Stimulated activated CD4-positive, alpha-beta T cell treated with anti-CD3 and anti-CD28 coated beads, TNF-alpha, amount 100 ng/mL, for 48 hours (primary cell): ENCODE data around the gene MCTP1.

Experiments used
- DNase-seq, 3 donors: peaks; one replicate each; pipeline ENCODE4 v3.0.0-alpha.2; 2020; ENCODE audit warnings: low read depth in 3 of 3

The MCTP1 gene

DNA sequence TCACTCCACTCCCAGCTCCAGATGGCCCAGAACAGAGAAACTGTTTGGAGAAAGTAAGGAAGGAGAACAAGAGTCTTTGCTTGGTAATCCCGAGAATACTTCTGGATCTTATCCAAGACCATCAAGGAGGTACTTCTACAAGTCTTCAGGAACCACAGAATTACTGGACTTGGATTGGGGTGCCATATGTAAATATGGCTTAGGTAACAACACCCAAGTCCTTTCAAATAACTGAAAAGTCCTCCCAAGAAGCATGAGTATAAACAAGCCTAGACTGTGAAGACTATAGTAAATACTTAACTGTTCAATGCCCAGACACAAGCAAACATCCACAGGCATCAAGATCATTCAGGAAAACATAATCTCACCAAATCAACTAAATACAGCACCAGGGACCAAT lies 170.0 kb downstream of the MCTP1 start:
- no peak for DNase-seq

DNA sequence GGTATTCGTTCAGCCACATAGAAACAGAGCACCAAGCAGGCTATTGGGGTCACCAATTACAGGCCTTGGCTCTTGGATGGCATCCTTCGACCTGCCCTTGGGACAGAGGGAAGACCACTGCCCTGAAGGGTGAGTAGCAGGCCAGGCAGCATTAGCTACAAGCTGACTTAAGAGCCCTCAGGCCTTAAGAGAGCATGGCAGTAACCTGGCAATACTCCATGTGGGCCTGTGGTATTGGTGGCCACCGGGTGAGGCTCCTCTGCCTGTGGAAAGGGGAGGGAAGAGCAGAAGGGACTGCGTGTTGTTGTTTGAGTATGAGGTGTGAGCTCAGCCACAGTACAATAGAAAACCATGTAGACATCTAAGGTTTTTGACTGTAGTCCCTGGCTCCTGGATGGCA lies 170.6 kb downstream of the MCTP1 start:
- no peak for DNase-seq

DNA sequence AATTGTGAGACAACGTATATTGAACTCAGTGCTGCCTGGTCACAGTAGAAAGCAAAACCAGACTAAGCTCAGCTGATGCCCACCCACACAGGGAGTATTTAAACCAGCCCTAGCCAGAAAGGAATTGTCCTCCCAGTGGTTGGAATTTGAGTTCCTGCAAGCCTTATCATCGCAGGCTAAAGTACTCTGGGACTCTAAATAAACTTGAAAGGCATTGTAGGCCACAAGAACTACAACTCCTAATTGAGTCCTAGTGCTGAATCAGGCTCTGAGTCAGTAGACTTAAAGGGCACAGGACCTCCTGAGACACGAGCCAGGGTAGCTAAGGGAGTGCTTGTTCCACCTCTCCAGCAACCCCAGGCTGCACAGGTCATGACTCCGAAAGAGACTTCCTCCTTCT lies 171.4 kb downstream of the MCTP1 start:
- no peak for DNase-seq

DNA sequence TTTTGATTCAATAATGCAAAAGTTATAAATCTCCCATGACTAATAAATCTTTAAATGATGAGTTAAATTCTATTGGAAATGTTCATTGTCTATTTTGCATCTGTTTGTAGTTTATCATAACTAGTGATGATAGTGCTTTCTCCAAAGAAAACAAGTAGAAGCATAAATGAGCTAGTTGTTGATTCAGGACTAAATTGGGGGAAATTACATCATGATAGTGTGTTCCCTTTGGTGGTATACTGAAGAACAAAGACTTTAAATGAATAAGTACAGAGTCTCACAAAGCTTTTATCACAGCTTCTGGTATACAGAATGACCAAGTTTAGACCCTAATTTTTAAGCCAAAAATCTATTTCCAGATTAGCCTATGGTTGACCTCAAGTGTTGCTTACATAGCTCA lies 173.8 kb downstream of the MCTP1 start:
- no peak for DNase-seq

DNA sequence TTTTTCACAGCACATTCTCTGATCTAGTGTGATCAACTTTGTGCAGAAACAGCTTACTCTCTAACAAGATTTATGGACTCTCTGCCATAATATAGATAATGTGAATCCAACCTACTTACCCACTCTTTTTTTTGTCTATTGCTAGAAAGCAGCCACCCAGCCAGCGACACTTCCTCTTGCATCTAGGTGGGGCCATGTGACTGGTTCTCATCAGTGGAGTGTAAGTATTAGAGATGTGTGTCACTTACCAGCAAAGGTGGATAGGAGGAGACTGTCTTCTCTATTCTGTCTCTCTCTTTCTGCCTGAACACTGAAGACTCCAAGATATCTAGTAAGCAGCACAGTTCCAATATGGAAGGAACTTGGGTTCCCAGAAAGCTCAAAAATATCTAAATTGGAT lies 174.8 kb downstream of the MCTP1 start:
- DNase-seq = no peak

DNA sequence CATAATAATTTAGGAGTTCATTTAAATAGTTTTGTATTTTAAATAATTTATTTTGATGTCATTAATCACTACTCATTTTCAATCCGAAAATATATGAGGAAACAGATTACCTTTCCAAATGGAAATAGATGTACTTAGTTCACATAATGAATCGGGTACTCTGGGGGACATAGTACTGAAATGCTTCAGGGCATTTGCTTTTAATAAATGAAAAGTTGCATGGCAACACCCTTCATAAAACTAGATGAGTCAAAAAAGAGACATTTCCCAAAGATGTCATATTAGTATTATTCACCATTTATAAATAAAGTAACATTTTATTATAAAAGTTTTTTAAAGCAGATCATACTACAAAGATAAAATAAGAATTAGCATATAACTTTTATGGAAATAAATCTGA lies 177.8 kb downstream of the MCTP1 start:
- DNase-seq = no peak

DNA sequence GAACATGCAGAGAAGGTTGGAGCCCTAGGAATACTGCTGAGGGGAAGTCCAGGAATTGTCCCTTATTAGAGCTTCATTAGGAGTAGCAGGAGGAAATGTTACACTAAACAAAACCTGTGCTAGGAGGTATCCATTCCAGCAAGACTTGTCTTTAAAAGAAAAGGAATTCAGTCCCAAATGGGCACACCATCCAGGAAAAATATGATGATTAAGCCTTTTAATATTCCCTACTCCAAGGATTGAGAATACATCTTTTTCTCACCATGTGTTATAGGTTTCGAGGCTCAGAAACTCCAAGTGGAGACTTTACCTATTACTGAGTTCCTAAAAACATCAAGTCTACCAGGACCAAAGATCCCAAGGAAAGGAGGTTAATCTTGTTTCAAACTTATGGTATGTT lies 179.3 kb downstream of the MCTP1 start:
- no peak for DNase-seq

DNA sequence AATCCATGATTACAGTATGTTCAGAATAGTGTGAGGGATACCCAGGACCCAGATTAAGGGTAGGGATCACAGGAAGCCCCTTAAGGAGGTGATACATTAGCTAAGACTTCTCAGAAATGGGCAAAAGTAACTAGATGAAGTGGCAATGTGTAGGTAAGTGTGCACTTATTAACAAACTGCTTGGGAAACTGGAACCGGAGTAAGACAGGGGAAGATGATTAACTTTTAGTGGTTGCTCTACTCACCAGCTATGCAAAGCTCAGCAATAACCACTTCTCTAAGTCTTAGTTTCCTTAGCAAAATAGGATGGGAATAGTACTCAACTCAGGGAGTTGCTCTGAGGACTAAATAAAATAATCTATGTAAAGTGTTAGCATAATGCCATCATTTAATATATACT lies 182.2 kb downstream of the MCTP1 start:
- DNase-seq = no peak

DNA sequence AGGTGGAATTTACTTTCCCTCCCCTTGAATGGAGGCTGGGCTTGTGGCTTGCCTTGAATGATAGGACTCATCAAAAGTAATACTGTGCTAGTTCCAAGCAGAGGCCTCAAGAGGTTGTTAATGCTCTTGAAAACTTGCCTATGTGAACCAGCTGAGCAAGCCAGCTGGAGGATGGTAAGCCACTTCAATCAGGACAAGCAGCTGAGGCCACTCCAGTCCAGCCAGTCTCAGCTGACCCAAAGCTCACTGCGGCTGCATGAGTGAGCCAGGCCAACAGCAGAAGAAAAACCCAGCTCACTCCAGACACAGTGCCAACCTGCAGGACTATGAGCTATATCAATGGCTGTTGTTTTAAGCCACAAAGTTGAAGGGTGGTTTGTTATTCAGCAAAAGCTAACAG lies 182.8 kb downstream of the MCTP1 start:
- no peak for DNase-seq

DNA sequence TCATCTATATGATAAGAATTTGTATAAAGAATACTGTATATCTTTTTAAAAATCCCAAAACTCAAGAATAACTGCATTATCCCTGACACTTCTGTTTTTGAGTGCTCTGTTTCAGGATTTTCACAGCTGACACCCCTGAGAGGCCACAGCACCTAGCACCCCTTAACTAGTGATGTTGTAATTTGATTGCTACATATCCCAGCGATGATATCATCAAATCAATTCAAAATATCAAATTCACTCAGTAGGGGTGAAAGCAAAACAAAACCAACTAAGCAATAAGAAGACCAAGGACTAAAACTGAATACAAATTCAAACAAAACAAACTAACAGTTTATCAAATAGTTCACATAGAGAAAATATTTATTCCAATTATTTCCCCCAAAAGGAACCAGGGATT lies 184.3 kb downstream of the MCTP1 start:
- DNase-seq = no peak

DNA sequence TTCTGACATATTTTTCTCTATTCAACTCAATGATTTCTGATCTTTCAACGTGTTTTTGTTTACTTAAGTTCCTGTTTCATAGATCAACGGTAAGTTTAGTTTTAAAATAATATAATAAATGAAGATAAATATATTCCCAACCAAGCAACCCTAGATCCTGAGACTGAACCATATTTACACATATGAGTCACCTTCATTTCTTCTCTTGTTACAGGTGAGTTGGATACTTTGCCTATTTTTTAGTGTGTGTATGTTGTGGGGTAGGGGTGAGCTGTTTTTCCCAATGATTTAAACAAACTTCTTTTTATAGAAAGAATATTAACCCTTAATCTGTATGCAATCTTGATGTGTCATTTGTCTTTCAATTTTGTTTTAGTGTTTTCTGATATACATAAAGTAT lies 186.9 kb downstream of the MCTP1 start:
- DNase-seq = no peak

DNA sequence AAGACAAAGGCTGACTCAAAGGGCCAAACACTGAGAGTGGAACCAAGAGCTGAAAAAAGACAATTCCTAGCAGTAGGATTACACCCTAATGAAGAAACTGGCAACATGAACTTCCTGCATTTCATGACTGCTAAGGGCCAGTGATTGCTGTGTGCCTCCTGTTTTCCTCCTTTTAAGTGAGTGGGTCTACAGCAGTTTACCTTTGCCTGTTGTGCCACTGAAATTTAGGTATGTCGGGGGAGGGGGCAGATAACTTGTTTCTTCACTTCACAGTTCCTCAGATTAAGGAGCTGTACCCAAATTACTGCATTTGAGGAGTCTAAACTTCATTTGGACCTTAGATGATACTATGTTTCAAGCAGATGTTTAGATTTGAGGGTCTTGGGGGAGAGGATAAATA lies 191.7 kb downstream of the MCTP1 start:
- DNase-seq = no peak

DNA sequence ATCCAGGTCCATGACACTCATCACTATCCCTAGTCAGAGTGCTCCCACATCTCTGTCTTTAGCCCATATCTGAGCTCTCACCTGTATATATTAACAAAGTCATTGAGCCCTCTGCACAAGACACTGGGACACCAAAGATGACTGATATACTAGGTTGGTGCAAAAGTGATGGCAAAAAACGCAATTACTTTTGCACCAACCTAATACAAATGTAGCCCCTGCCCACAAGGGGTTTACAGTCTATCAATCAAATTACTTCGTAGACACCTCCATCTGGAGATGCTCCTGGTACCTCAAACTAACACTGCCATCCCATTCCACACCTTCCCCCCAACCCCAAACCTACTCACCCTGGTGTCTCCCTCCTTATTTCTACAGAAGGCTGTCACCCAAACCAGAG lies 194.1 kb downstream of the MCTP1 start:
- no peak for DNase-seq

DNA sequence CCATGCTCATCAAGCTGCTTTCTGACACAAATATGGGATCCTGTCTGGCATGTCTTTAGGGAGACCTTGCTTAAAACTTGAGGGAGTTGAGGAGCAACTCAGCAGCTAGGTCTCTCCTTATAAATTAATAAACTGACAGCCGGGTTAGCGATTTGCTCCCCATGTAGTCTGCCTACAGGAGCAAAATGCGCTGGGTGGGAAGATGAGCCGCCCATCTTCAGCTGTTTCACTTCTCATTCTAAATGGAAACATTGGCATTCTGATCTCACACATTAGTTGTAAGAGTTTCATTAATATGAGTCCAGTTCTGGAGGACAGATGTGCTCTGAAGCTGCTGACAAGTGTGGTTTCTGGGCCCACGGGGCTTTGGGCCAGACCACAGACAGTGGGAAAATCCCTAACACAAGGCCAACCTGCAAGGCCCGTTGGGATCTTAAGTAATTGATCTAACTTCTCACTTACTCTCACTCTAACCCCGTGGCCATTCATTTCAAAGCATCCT lies 197.0 kb downstream of the MCTP1 start:
- no peak for DNase-seq

DNA sequence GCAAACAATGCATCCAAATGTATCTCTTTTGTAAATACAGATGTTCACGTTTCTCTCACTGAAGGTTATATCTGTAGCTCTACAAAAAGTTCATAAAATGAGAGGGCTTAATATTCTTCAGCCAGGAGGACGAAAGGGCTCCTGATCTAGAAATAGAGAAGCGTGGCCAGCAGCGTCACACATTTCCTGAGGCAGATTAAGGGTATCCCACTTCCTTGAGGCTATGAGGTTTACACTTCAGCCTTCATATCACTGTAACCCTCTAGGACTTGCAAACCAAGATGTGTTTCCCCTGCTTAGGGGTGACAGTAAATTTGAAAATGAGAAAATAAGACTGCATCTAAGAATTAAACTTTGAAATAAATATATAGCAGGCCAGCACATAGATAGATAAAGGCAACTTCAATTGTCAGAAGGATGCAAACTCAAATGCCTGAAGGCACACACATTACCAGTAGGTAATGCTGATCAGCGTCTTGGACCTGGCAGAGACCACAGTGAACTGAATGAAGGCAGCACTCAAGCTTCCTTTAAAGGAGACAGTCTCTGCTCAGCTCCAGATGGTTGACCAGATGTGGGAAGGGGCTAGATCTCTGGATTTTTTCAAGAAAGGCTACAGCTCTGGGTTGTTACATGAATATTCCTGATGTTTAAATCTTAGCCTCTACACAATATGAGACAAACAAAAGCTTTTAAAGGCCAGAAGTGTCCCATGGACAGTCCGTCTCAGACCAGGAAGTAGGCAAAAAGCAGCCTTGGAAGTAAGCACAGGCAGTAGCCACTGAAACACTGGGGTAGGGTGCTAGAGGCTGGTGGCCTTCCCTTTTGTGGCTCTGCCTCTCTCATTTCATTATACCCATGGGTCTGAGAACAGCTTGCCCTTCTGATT lies 197.7 kb downstream of the MCTP1 start:
- DNase-seq = no peak

DNA sequence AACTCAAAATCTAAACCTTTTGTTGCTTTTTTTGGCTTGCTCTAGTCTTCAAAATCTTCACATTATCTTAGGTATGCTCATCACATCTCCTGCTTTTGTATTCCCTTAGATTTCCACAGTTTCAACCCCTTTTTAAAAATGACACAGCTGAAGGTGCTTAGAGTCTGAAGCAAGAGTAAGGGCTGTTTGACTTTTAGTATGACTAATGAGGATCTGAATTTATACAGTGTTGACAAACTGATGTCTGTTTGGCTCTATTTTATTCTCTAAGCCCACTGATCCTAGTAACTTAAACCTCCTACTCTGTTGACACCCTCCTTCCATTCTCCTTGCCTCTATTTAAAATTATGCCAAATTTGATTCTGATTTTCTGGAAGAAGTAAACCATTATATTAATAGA lies 200.1 kb downstream of the MCTP1 start:
- DNase-seq = no peak

DNA sequence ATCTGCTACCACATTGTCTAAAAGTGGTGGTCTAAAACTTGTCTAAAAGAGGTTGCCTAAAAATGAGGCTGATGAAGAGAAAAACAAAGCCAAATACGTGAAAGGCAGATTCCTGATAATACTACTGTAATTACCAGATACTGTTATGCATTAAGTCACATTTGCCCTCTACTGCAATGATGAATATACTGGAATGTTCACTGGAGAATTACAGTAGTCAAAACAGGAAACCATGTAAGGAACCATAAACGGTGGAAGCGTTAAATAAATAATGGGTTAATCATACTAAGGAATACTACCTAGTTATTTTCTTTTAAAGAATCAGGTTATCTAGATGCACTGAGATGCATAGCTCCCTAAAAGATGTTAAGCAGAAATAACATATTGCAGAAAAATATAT lies 201.3 kb downstream of the MCTP1 start:
- DNase-seq = no peak

DNA sequence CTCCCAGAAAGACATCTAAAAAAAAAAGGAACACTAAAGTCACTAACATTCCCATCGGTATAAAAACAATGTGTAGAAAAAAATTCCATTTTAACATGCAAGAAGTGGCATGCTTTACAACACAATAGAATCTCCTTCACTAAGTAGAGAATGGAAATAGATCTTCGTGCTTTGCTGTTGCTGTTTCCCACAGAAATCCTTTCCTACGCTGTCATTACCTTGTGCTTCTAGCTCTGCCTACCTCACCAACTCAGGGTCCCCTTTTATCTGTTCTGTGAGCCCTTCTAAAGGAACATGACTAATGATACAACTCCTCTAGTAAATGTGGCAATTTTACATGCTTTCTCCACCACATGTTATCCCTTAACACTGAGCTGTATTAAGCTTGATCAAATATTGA lies 202.9 kb downstream of the MCTP1 start:
- DNase-seq = no peak

DNA sequence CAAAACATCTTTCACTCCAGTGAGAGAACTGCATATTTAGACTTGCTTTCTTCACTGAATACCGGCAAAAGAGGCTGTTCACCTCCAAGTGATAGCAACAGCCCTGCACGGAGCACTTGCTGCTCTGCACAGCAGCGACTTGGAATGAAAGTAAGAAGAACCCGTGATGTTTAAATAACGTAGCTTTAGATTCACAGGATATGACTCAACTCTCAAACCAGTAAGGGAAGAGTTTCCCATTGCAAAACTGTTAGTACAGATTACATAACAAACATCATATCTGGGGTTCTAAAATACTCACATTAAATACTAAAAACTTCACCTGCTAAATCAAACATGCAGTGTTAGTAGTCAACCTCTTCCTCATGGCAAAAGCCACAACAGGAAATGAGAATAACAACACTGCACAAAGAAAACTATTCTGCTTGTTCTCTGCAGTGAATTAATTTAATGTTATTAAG lies 203.4 kb downstream of the MCTP1 start:
- DNase-seq = peak in 1 of 3 donors; percentile 2

DNA sequence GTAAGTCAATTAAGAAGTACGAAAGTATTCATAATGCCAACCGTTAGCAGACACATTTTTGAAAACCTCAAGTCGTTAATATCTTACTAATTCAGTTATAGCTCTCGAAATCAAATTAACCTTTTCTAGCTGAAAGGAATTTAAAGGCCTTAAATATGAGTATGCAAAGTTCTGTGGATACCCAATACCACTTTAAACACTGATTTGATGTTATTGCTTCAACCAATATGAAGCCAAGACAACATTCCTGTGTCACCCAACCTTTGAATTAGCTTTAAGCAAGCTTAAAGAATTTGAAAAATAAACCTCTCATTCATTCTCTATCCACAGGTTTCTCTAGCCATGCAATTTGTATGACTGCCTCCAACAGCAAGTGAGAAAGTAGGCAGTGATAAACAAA lies 204.5 kb downstream of the MCTP1 start:
- no peak for DNase-seq

DNA sequence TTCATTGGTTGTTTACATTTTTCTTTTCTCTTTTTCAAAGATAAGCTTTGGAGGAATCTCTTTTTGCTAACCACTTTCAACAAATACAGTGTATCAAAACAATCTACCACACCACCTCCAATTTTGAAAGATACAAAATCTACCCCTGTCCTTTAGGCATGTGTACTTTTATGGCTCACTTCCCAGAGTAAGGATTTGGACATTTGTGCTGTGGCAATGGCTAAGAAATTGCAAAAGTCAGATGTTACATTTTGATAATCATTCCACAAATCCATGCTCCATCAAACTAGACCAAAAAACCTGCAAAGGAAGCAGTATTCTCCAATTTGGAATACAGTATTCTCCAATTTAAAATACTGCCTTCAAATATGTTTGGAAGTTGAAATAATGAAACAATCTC lies 204.9 kb downstream of the MCTP1 start:
- no peak for DNase-seq

DNA sequence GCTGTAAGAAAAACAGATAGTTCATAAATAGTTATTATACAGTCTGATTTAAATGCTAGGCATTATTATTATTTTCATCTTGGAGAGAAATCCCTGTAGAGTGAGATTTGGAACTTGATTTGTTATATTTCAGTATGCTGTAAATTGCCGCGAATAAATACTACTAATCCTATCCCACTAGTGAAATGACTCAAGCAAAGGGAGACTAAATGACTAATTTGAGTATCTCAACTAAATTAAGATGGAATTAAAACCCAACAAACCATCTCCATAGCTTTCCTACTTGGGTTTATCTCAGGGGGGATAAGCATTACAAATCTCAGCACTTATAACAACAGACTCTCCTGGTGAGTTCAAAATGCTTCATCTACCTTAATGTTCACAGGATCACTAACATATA lies 206.0 kb downstream of the MCTP1 start:
- no peak for DNase-seq

DNA sequence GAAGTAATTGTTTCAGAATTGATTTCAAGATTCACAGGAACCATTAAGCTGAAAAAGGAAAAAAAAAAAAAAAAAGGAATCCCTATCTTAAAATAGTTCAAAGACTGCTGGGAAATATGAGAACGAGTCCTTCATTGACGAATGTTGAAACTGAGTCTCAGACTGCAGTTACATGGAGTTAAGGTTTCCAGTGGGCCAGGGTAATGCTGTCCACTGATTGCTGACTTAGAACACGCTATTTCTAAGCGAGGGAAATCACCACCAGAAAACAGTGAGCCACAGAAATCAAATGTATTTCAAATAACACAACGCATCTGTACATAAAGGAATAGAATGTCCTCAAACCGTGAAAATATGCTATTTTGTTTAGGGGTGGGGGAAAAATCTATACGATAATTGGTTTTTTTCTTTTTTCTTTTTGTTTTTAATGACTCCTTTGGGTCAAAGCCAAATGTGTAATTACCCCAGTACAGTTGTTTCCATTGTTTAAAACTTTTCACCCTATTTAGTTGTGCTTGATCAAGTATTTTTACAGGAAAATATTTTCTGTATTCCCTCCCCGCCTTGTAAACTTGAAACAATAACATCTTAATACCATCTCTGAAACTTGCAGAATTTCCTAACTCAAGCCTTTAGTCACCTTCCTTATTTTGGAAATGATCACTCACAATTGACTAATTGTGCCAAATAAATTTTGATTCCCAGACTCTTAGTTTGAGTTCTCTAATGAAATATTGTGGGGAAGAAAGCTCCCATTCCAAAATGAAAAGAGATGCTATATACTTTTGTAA lies 208.3 kb downstream of the MCTP1 start:
- no peak for DNase-seq
